T-helper 2 cell treated with Interferon-gamma antibody and Interleukin-4, amounts not matched to agents 5 μg/mL and 100 μg/mL, for 36 hours (primary cell): ENCODE measurements around the gene TDRD5.
"Not testable (repeated sequence)": the region's sequence is repeated elsewhere in the genome, so short reads cannot be mapped to it uniquely, and the experiment has no call there.

Experiments used
- DNase-seq: peaks from one replicate; pipeline ENCODE4 v3.0.0; 2021; ENCODE audit warnings: low spot score
- H3K27ac Mint-ChIP-seq: one replicate; pipeline ENCODE4 v1.8.0; 2021; ENCODE audit warnings: mild to moderate bottlenecking, mixed read lengths
- H3K27me3 Mint-ChIP-seq: one replicate; pipeline ENCODE4 v1.8.0; 2021; ENCODE audit warnings: low read depth, mixed read lengths
- H3K36me3 Mint-ChIP-seq: one replicate; pipeline ENCODE4 v1.8.0; 2021; ENCODE audit warnings: low read depth, mixed read lengths
- H3K4me1 Mint-ChIP-seq: one replicate; pipeline ENCODE4 v1.8.0; 2021; ENCODE audit warnings: low read depth, mixed read lengths
- H3K4me3 Mint-ChIP-seq: one replicate; pipeline ENCODE4 v1.8.0; 2022; ENCODE audit warnings: mild to moderate bottlenecking, moderate library complexity, mixed read lengths
- H3K9me3 Mint-ChIP-seq: one replicate; pipeline ENCODE4 v1.8.0; 2021; ENCODE audit warnings: mixed read lengths

Gene TDRD5

DNA sequence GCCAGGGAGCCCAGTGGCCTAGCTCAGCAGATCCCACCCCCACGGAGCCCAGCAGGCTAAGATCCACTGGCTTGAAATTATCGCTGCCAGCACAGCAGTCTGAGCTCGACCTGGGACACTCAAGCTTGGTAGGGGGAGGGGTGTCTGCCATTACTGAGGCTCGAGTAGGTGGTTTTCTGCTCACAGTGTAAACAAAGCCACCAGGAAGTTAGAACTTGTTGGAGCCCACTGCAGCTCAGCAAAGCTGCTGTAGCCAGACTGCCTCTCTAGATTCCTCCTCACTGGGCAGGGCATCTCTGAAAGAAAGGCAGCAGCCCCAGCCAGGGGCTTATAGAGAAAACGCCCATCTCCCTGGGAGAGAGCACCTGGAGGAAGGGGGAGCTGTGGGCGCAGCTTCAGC, 102.9 kb downstream of the TDRD5 start:
- not testable (repeated sequence) for H3K9me3 Mint-ChIP-seq, H3K4me1 Mint-ChIP-seq, DNase-seq, H3K36me3 Mint-ChIP-seq, H3K27ac Mint-ChIP-seq, H3K4me3 Mint-ChIP-seq
- peaks cover 11% of the 10 kb centered on the region for H3K27me3 Mint-ChIP-seq

DNA sequence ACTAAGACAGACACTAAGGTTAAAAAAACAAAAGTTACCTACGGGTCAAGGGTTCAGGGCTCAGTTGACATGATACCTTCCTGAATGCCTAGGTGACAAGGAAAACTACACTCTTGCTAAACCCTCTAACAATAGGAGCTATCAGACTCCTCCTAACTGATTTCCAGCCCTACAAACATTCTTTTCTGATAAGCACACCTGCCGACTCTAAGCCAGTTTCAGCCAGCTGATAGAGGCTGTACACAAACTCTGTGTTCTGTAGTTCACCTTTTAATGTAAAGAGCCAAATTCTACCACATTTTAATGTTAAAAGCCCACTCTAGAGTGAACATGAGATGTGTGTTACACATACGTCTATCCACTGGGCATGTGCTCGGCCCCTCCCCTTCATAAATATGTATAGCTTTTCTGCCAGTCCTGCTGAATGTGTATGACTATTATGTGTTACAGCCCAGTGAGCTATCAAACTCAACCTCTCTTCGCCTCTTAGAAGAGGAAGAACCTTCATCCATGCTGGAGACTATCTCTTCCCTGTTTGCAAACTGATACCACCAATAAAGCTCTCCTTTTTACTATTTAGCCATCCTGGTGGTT, 111.4 kb downstream of the TDRD5 start:
- Mint-ChIP-seq H3K4me3 (no peak overlapping the region), H3K36me3 (no peaks in the 10 kb centered on the region), H3K27ac (no peak overlapping the region), H3K4me1 (peaks cover 2% of the 10 kb centered on the region), H3K27me3 (peaks cover 6% of the 10 kb centered on the region), H3K9me3 (no peaks in the 10 kb centered on the region)
- DNase-seq: no peak

DNA sequence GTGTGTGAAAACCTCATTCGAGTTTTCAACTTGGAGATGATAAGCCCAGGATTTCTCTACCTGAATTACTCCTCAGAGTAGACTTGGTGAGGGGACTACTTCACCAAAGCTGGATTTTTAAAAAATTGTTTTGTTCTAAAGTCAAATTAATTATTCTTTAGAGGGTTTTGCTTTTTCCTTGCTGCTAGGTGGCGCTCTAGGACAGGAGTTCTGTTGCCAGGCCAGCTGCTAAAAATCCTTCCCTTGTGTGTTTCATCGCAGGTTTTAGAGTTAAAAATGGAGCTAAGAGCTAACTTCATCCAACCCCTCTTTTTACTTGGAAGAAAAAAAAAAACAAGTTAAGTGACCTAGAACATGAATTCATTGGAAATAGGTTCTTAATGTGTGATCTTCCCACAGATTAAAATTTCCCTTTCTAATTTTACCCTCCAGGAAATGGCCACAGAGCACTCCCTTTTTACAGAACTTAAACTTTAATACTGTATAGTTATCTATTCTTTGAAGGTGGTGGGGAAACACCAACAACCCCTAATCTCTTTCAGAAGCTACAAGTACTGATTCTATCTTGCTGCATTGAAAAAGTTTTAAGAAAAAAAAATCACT, 114.8 kb downstream of the TDRD5 start:
- peak; percentile 36 for DNase-seq
- Mint-ChIP-seq H3K4me1 (peaks cover 7% of the 10 kb centered on the region), H3K27me3 (peaks cover 2% of the 10 kb centered on the region), H3K4me3 (no peak overlapping the region), H3K27ac (no peak overlapping the region), H3K36me3 (no peaks in the 10 kb centered on the region), H3K9me3 (no peaks in the 10 kb centered on the region)

DNA sequence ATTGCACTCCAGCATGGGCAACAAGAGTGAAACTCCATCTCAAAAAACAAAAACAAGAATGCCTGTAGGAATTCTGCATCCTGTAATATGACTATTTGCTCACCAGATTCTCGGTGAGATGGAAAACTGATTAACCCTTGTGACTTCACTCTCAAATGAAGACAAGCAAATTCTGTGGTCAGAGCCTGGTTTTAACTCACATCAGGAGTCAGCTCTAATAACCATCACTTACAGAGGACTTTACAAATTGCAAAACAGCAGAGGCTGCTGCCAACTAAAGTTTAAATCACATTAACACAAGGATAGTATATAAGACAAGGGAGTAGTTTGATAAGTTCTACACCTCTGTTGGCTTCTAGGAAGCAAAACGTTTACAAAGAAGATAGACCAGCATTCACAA, 115.8 kb downstream of the TDRD5 start:
- Mint-ChIP-seq H3K27me3 (no peaks in the 10 kb centered on the region), H3K27ac (no peak overlapping the region), H3K36me3 (no peaks in the 10 kb centered on the region), H3K4me3 (no peak overlapping the region), H3K9me3 (no peaks in the 10 kb centered on the region), H3K4me1 (peaks cover 7% of the 10 kb centered on the region)
- DNase-seq: no peak

DNA sequence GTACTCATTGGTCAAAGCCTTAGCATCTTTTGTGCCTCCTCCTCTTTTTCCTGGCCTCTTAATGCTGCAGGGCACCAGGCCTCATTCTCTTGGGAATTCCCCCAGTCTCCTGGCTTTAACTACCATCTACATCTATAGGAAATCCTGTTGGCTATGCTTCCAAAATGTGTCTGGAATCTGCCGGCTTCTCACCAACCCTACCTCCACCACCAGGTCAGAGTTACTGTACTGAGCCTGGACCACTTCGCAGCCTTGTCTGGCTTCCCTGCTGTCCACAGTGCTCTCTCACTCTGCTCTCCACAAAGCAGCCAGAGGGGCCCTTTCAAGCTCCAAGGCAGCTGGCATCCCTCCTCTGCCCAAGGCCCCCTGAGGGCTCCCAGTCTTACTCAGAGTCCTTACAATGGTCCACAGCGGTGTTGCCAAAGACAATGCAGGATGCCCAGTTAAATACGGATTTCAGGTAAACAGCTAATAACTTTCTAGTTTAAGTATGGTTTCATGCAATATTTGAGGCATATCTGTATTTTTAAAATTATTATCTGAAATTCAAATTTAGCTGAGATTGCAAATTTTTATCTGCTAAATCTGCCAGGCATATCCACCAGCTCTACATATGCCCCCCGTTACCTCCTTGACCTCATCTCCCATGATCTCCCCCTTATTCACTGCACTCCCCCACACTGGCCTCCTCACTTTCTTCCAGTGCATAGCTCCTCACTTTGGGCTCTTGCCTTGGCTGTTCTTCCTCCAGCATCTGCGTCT, 117.0 kb downstream of the TDRD5 start:
- peaks cover 7% of the 10 kb centered on the region for H3K9me3 Mint-ChIP-seq
- H3K27ac Mint-ChIP-seq: no peak overlapping the region
- H3K27me3 Mint-ChIP-seq: no peaks in the 10 kb centered on the region
- H3K4me3 Mint-ChIP-seq: no peak overlapping the region
- H3K4me1 Mint-ChIP-seq: peaks cover 7% of the 10 kb centered on the region
- no peak for DNase-seq
- H3K36me3 Mint-ChIP-seq: no peaks in the 10 kb centered on the region

DNA sequence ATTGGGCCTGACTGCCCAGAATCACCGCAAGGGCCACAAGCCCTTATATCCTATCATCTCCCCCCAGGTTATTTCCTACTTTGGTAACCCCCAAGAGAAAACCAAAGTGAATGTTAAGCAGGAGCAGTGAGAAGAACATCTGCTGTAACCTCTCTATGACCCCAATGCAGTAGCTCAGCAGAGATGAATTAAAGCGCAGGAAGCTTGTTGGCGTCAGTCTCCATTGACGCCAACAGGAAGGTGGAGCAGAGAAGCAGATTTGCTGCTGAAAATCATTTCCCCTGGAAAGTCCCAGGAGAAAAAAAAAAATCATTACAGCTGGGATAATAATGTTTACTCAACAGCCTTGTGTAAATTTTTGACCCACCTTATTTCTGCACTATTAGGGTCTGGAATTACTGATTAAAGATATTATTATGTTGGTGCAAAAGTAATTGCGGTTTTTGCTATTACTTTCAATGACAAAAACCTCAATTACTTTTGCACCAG, 118.3 kb downstream of the TDRD5 start:
- no peak for DNase-seq
- Mint-ChIP-seq H3K27ac (no peak overlapping the region), H3K4me3 (no peak overlapping the region), H3K36me3 (peaks cover 3% of the 10 kb centered on the region), H3K9me3 (peaks cover 19% of the 10 kb centered on the region), H3K27me3 (no peaks in the 10 kb centered on the region), H3K4me1 (peaks cover 7% of the 10 kb centered on the region)

DNA sequence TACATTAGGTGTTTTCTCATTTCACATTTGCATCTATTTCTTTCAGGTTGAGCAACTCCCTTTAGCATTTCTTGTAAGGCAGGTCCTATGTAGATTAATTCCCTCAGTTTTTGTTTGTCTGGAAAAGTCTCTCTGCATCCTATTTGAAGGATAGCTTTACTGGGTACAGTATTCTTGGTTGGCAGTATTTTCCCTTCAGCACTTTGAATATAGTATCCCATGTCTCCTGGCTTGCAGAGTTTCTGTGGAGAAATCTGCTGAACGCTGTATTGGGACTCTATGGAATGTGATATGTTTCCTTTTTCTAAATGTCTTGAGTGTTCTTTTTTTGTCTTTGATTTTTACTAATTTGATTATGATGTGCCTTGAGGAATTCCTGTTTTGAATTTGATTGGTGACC, 122.5 kb downstream of the TDRD5 start:
- no peak overlapping the region for H3K4me3 Mint-ChIP-seq
- no peak overlapping the region for H3K27ac Mint-ChIP-seq
- H3K27me3 Mint-ChIP-seq: no peaks in the 10 kb centered on the region
- H3K36me3 Mint-ChIP-seq: peaks cover 3% of the 10 kb centered on the region
- H3K4me1 Mint-ChIP-seq: peaks cover 5% of the 10 kb centered on the region
- H3K9me3 Mint-ChIP-seq: peaks cover 54% of the 10 kb centered on the region
- DNase-seq: no peak

DNA sequence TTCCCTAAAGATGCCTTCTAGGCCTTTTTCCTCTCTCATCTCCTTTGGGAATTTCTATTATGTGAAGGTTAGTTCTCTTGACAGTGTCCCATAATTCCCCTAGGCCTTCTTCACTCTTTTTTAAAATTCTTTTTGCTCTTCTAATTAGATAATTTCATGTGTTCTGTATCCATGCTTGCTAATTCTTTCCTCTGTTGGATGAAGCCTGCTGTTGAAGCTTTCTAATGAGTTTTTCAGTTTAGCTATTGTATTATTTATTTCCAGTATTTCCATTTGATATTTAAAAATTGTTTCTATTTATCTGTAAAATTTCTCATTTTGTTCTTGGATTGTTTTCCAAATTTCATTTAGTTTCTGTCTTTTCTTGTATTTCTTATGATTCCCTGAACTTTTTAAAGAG, 123.0 kb downstream of the TDRD5 start:
- no peak for DNase-seq
- H3K4me3 Mint-ChIP-seq: no peak overlapping the region

DNA sequence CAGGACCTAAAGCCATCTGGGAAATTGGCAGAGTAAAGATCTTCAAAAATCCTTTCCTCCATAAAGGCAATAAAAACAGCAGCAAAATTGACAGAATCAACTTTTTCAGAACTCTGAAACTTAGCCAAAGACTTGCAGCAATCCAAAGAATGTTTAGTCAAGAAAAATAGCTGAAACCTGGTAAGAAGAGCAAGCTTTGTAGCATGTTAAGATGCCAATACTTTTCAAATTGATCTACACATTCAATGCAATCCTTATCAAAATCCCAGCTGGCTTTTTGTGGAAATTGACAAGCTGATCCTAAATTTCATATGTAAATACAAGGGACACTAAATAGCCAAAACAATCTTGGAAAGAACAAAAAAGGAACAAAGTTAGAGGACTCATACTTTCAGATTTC, 127.6 kb downstream of the TDRD5 start:
- H3K27ac Mint-ChIP-seq: no peak overlapping the region
- no peak for DNase-seq
- H3K9me3 Mint-ChIP-seq: peaks cover 42% of the 10 kb centered on the region
- peaks cover 3% of the 10 kb centered on the region for H3K36me3 Mint-ChIP-seq
- no peaks in the 10 kb centered on the region for H3K27me3 Mint-ChIP-seq
- no peak overlapping the region for H3K4me3 Mint-ChIP-seq
- no peaks in the 10 kb centered on the region for H3K4me1 Mint-ChIP-seq

More for the DNA sequence above, 123.0 kb downstream of the TDRD5 start:
- Mint-ChIP-seq H3K27me3 (no peaks in the 10 kb centered on the region), H3K36me3 (peaks cover 3% of the 10 kb centered on the region), H3K4me1 (peaks cover 3% of the 10 kb centered on the region), H3K27ac (no peak overlapping the region), H3K9me3 (peaks cover 55% of the 10 kb centered on the region)

DNA sequence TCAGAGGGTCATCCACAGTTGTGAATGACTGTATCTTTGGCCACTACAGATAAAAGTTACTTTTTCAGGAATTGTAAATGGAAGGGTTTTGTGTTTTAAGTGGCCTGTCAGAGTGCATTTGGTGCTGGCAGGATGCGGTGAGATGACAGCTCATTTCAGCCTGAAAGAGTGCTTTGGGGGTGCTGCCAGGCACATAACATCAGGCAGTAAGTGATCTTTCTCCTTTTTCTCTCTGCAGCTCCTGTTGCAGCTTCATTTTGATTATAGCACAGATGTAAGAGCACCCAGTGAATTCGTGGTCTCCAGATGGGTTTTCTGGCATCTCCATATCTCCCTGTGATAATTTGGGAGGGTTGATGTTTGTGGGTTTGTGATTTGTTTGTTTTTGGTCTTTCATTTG, 136.6 kb downstream of the TDRD5 start:
- Mint-ChIP-seq H3K36me3 (no peaks in the 10 kb centered on the region), H3K4me3 (no peak overlapping the region), H3K4me1 (no peaks in the 10 kb centered on the region), H3K27ac (no peak overlapping the region), H3K27me3 (peaks cover 8% of the 10 kb centered on the region), H3K9me3 (no peaks in the 10 kb centered on the region)
- no peak for DNase-seq

DNA sequence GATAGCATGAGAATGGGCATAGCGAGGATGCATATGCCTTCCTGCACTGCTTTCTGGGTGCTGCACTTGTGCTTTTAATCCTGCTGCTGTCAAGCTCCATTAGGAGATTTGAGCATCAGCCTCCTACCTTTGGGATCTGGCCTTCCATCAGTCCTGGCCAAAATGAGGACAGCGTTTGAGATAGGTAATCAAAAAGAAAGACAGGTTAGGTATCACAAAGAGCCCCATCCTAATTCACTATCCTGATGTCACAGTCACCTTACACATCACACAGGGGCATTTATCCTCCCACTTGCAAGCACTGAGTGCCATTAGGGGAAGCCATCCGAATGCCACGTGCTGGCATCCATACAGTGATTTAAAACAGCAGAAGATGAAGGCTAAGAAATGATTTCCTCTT, 138.2 kb downstream of the TDRD5 start:
- no peak overlapping the region for H3K4me3 Mint-ChIP-seq

DNA sequence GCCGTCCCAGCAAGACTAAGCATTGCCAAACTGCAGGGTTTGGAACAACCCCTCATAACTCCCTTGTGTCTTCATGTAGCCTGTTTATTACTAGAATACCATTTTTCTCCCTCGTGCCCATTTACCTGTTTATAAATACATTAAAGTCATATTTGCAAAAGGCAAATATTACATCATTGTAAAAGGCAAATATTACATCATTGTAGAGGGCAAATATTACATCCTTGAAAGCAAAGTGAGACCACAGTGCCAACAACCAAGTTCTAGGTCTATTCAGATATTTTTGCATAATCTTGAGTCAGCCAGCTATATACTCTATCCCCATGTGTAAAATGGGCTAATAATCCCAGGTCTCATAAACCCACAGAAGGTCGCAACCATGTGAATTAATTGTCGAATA, 140.0 kb downstream of the TDRD5 start:
- Mint-ChIP-seq H3K27ac (no peak overlapping the region), H3K27me3 (peaks cover 13% of the 10 kb centered on the region), H3K4me3 (no peak overlapping the region)

More for the DNA sequence above, 138.2 kb downstream of the TDRD5 start:
- Mint-ChIP-seq H3K27ac (no peak overlapping the region), H3K27me3 (peaks cover 13% of the 10 kb centered on the region), H3K36me3 (no peaks in the 10 kb centered on the region), H3K9me3 (no peaks in the 10 kb centered on the region), H3K4me1 (no peaks in the 10 kb centered on the region)
- no peak for DNase-seq

More for the DNA sequence above, 140.0 kb downstream of the TDRD5 start:
- no peaks in the 10 kb centered on the region for H3K4me1 Mint-ChIP-seq
- H3K36me3 Mint-ChIP-seq: no peaks in the 10 kb centered on the region
- H3K9me3 Mint-ChIP-seq: no peaks in the 10 kb centered on the region
- no peak for DNase-seq
